HG03135 (cell line): ENCODE results near the gene SRGAP1.

Experiments
- ATAC-seq: cut with Tn5 transposase; IDR thresholded peaks from one replicate; pipeline ENCODE4 v1.9.1; 2021; ENCODE audit warnings: mild to moderate bottlenecking, moderate library complexity; ENCODE audit not compliant: unreplicated experiment

SRGAP1 gene

GRCh38 chr12:63958876-63959580, 114.5 kb downstream of the SRGAP1 start:
- no peak for ATAC-seq

- ATAC-seq: no peak
Observed at GRCh38 chr12:63961048-63961447, 116.5 kb downstream of the SRGAP1 start.

- ATAC-seq: no peak
Observed at GRCh38 chr12:63961543-63961942, 117.0 kb downstream of the SRGAP1 start.

GRCh38 chr12:63963868-63964267, 119.4 kb downstream of the SRGAP1 start:
- no peak for ATAC-seq

GRCh38 chr12:63964301-63964700, 119.8 kb downstream of the SRGAP1 start:
- ATAC-seq: no peak

- ATAC-seq: no peak
Observed at GRCh38 chr12:63965936-63966605, 121.6 kb downstream of the SRGAP1 start.

- ATAC-seq: no peak
Observed at GRCh38 chr12:63966606-63966975, 122.1 kb downstream of the SRGAP1 start.

- no peak for ATAC-seq
Observed at GRCh38 chr12:63967358-63968145, 123.1 kb downstream of the SRGAP1 start.

- no peak for ATAC-seq
Observed at GRCh38 chr12:63968673-63969072, 124.2 kb downstream of the SRGAP1 start.

- no peak for ATAC-seq
Observed at GRCh38 chr12:63976902-63977395, 132.4 kb downstream of the SRGAP1 start.

- ATAC-seq: no peak
Observed at GRCh38 chr12:63977441-63977840, 132.9 kb downstream of the SRGAP1 start.

- no peak for ATAC-seq
Observed at GRCh38 chr12:63978519-63978918, 134.0 kb downstream of the SRGAP1 start.

GRCh38 chr12:63980211-63980610, 135.7 kb downstream of the SRGAP1 start:
- no peak for ATAC-seq

GRCh38 chr12:63981343-63981742, 136.8 kb downstream of the SRGAP1 start:
- ATAC-seq: no peak

GRCh38 chr12:63982604-63983295, 138.2 kb downstream of the SRGAP1 start:
- ATAC-seq: no peak

- no peak for ATAC-seq
Observed at GRCh38 chr12:63985456-63985855, 141.0 kb downstream of the SRGAP1 start.

GRCh38 chr12:63985945-63986344, 141.4 kb downstream of the SRGAP1 start:
- no peak for ATAC-seq

- ATAC-seq: no peak
Observed at GRCh38 chr12:63989301-63989845, 144.9 kb downstream of the SRGAP1 start.

GRCh38 chr12:63990828-63991547, 146.5 kb downstream of the SRGAP1 start:
- ATAC-seq: no peak

- no peak for ATAC-seq
Observed at GRCh38 chr12:63994704-63995103, 150.2 kb downstream of the SRGAP1 start.
